Glutamatergic neuron (in vitro differentiated cells): Measurements from ENCODE around the gene GAS2L3. TPM values are rescaled to one million over a fixed set of nuclear protein-coding genes. Genes with fewer than 3 reads are reported as not detected.

Source experiments
- DNase-seq: peaks from one replicate; pipeline ENCODE4 v3.0.0; 2022
- H3K27ac Mint-ChIP-seq: one replicate; pipeline ENCODE4 v1.8.0; 2020; ENCODE audit warnings: mild to moderate bottlenecking, mixed read lengths, inconsistent platforms; ENCODE audit not compliant: unreplicated experiment
- H3K27me3 Mint-ChIP-seq: one replicate; pipeline ENCODE4 v1.8.0; 2020; ENCODE audit warnings: mild to moderate bottlenecking, moderate library complexity, mixed read lengths, inconsistent platforms; ENCODE audit not compliant: unreplicated experiment
- H3K36me3 Mint-ChIP-seq: one replicate; pipeline ENCODE4 v1.8.0; 2020; ENCODE audit warnings: mild to moderate bottlenecking, mixed read lengths, inconsistent platforms; ENCODE audit not compliant: unreplicated experiment
- H3K4me1 Mint-ChIP-seq: one replicate; pipeline ENCODE4 v1.8.0; 2020; ENCODE audit warnings: mild to moderate bottlenecking, low read depth, mixed read lengths, inconsistent platforms; ENCODE audit not compliant: unreplicated experiment
- H3K4me3 Mint-ChIP-seq: one replicate; pipeline ENCODE4 v1.8.0; 2020; ENCODE audit warnings: mild to moderate bottlenecking, mixed read lengths, inconsistent platforms; ENCODE audit not compliant: unreplicated experiment
- H3K9me3 Mint-ChIP-seq: one replicate; pipeline ENCODE4 v1.8.0; 2020; ENCODE audit warnings: mild to moderate bottlenecking, moderate library complexity, mixed read lengths, inconsistent platforms; ENCODE audit not compliant: unreplicated experiment
- CTCF ChIP-seq: fragments of 200-600 bp; sonication (generic); IDR thresholded peaks from one replicate; pipeline ENCODE4 v1.5.0; 2021; ENCODE audit not compliant: partially characterized antibody, unreplicated experiment
- total RNA-seq: library from RNA; stranded (reverse); fragmentation: NEBNext Ultra II Directional; extraction: Animal tissue kit (Norgen Biotek cat#: 25700); gene quantifications from one replicate; pipeline ENCODE4 v1.2.1, GENCODE V29; 2021; ENCODE audit not compliant: unreplicated experiment

Gene GAS2L3
- total RNA-seq, 1 donor from 2014 or later = 56.2 TPM

GRCh38 chr12:100533376-100533775 lies 40.1 kb upstream of the GAS2L3 start:
- H3K4me1 Mint-ChIP-seq = no peaks in the 10 kb centered on the region
- no peaks in the 10 kb centered on the region for H3K36me3 Mint-ChIP-seq
- no peak overlapping the region for H3K4me3 Mint-ChIP-seq
- no peaks in the 10 kb centered on the region for H3K9me3 Mint-ChIP-seq
- H3K27ac Mint-ChIP-seq = no peak overlapping the region
- no peak for DNase-seq
- TF ChIP-seq CTCF = no peak
- no peaks in the 10 kb centered on the region for H3K27me3 Mint-ChIP-seq

GRCh38 chr12:100534625-100535227 lies 38.8 kb upstream of the GAS2L3 start:
- Mint-ChIP-seq H3K36me3 (no peaks in the 10 kb centered on the region), H3K4me3 (no peak overlapping the region), H3K4me1 (no peaks in the 10 kb centered on the region), H3K9me3 (no peaks in the 10 kb centered on the region), H3K27me3 (no peaks in the 10 kb centered on the region), H3K27ac (no peak overlapping the region)
- no peak for DNase-seq
- no peak for TF ChIP-seq CTCF

GRCh38 chr12:100539202-100539601 lies 34.3 kb upstream of the GAS2L3 start:
- Mint-ChIP-seq H3K4me1 (no peaks in the 10 kb centered on the region), H3K4me3 (no peak overlapping the region), H3K27ac (no peak overlapping the region), H3K36me3 (no peaks in the 10 kb centered on the region), H3K27me3 (no peaks in the 10 kb centered on the region), H3K9me3 (no peaks in the 10 kb centered on the region)
- DNase-seq = no peak
- no peak for TF ChIP-seq CTCF

- TF ChIP-seq CTCF = no peak
- H3K4me1 Mint-ChIP-seq = no peaks in the 10 kb centered on the region
- no peaks in the 10 kb centered on the region for H3K36me3 Mint-ChIP-seq
Measured at GRCh38 chr12:100544165-100544564, 29.3 kb upstream of the GAS2L3 start.

GRCh38 chr12:100545092-100545491 lies 28.4 kb upstream of the GAS2L3 start:
- Mint-ChIP-seq H3K36me3 (no peaks in the 10 kb centered on the region), H3K4me3 (no peak overlapping the region), H3K27ac (no peak overlapping the region), H3K27me3 (no peaks in the 10 kb centered on the region), H3K4me1 (no peaks in the 10 kb centered on the region), H3K9me3 (no peaks in the 10 kb centered on the region)
- DNase-seq = no peak
- no peak for TF ChIP-seq CTCF

More at GRCh38 chr12:100544165-100544564, 29.3 kb upstream of the GAS2L3 start:
- no peak for DNase-seq
- H3K27ac Mint-ChIP-seq = no peak overlapping the region
- no peak overlapping the region for H3K4me3 Mint-ChIP-seq
- no peaks in the 10 kb centered on the region for H3K9me3 Mint-ChIP-seq
- H3K27me3 Mint-ChIP-seq = no peaks in the 10 kb centered on the region
